GM12892 (cell line): Measurements from ENCODE around the gene PRM2.

Experiments used
- POLR2A ChIP-seq: IDR thresholded peaks from 2 replicates; pipeline ENCODE4 v1.6.1; 2011; ENCODE audit warnings: low read depth, low read length, control low read depth
- POLR2AphosphoS5 ChIP-seq: IDR thresholded peaks from 2 replicates; pipeline ENCODE4 v1.6.1; 2011; ENCODE audit warnings: low read depth, low read length, control low read depth
- TAF1 ChIP-seq: IDR thresholded peaks from 2 replicates; pipeline ENCODE4 v1.6.1; 2011; ENCODE audit warnings: low read depth, mild to moderate bottlenecking, control low read depth, low read length, borderline replicate concordance

DNA sequence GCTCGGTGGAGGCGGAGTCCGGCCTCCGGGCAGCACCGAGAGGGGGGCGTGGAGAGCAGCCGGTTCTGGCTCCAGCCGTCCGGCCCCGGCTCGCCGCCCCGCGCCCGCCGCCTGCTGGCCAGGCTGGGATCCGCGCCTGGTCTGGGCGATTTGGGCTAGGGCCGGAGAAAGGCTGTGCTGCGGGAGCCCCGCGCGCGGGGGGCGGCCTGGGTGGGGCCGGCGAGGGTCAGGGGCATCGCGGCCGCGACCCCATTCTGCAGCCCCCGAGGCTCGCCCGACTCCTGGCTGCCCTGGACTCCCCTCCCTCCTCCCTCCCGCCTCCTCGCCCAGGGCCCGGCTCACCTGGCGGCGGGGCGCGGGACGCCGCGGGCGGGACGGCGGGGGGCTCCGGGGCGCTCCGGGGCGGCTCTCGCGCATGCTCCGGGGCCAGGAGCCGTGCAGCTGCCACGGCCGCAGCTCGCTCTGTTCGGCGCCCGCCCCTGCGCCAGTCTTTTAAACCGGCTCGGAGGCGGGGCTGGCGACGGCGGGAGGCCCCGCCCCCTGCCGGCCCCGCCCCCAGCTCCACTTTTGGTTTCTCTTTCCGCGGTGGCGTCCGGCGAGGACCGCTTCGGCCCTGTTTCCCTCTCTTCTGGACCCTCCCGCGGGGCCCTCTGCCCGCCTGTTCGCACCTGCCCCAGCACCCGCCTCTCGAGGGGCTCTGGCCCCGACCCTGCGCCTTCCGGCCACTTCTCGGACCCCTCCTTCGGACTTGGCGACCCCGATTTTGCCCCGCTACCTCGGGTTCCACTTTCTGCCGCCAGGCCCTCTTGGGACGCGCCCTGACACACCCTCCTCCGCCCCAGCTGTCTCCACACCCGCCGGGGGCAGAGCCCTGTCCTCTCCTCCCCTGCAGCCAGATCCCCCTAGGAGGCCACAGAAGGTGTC lies 20.3 kb downstream of the PRM2 start, which contains the start of gene SOCS1:
- peak; percentile 98 for TF ChIP-seq POLR2A
- peak; percentile 94 for TF ChIP-seq POLR2AphosphoS5
- TF ChIP-seq TAF1, result peak; percentile 95
